K562 (cell line): ENCODE data around the gene GNS. TPM values are rescaled to one million over a fixed set of nuclear protein-coding genes. Genes with fewer than 3 reads are reported as not detected.

Experiments used
- ATAC-seq: fragments of 200-7000 bp; cut with Tn5 transposase; 3 replicates; pipeline ENCODE4 v1.9.1; 2020; ENCODE audit warnings: moderate library complexity
- BruUV-seq: library from RNA; stranded (reverse); fragments of 400-500 nt; replicated peaks from 2 replicates; lab custom pipeline; 2021; lab: Mats Ljungman, UMichigan
- CTCF ChIA-PET: fragments of 300-600 bp; formaldehyde crosslinking; extraction: SDS; loops from one replicate; lab custom pipeline; 2021; ENCODE audit warnings: low intra/inter-chr PET ratio; lab: Yijun Ruan, JAX
- POLR2A ChIA-PET: fragments of 300-600, 350-650 bp; sonication (Branson Sonifier 250); formaldehyde crosslinking; extraction: SDS; loops from one replicate; lab custom pipeline; 2021; ENCODE audit warnings: antibody characterized with exemption, inconsistent platforms; lab: Yijun Ruan, JAX
- DNase-seq, 4 experiments: peaks; one replicate each; pipeline versions ENCODE4 v3.0.0 to v3.0.0-alpha.2; 2011 to 2018; ENCODE audit warnings: low spot score in 3 of 4, mixed read lengths in 3 of 4; ENCODE audit errors: extremely low read depth in 1 of 4
- FAIRE-seq: peaks from 2 replicates; lab custom pipeline; 2011; peaks lifted over from hg19 to GRCh38; lab: Jason Lieb, UNC
- H2AFZ ChIP-seq: 2 replicates; pipeline ENCODE4 v1.6.0; 2011; ENCODE audit warnings: low read depth, low read length, control low read depth, inconsistent platforms
- H3K27ac ChIP-seq: fragments of 200-600 bp; 3 replicates; pipeline ENCODE4 v1.8.0; 2011; ENCODE audit warnings: low read depth, mild to moderate bottlenecking, control low read depth, inconsistent platforms, low read length, moderate library complexity, mixed read lengths; ENCODE audit errors: extremely low read depth
- H3K27me3 ChIP-seq, 2 experiments: fragments of 300-600 bp in 1 of 2; 2 replicates in 1 of 2; 3 replicates in 1 of 2; pipeline versions ENCODE4 v1.6.0 to v1.8.0; 2011; ENCODE audit warnings: inconsistent platforms in 2 of 2, low read length in 2 of 2, mild to moderate bottlenecking in 1 of 2, mixed read lengths in 1 of 2, moderate library complexity in 1 of 2; ENCODE audit not compliant: control insufficient read depth in 2 of 2, insufficient read depth in 2 of 2
- H3K36me3 ChIP-seq: fragments of 300-600 bp; 3 replicates; pipeline ENCODE4 v1.8.0; 2011; ENCODE audit warnings: mild to moderate bottlenecking, low read length, inconsistent platforms; ENCODE audit not compliant: control insufficient read depth, insufficient read depth
- H3K4me1 ChIP-seq, 2 experiments: fragments of 200-600 bp in 1 of 2; replicated peaks in 1 of 2; 2 replicates in 1 of 2; 3 replicates in 1 of 2; pipeline versions ENCODE4 v1.5.1 to v1.8.0; 2011; ENCODE audit warnings: inconsistent platforms in 2 of 2, low read length in 2 of 2, mild to moderate bottlenecking in 1 of 2, mixed read lengths in 1 of 2, moderate library complexity in 1 of 2; ENCODE audit not compliant: control insufficient read depth in 2 of 2, insufficient read depth in 2 of 2
- H3K4me2 ChIP-seq: 2 replicates; pipeline ENCODE4 v1.6.1; 2011; ENCODE audit warnings: low read length, control low read depth, inconsistent platforms, mixed read lengths; ENCODE audit not compliant: insufficient read depth
- H3K4me3 ChIP-seq: fragments of 200-600 bp; sonication (generic), shearing (Covaris generic); 2 replicates; pipeline ENCODE4 v1.5.1; 2016; ENCODE audit warnings: control low read depth, inconsistent platforms
- H3K79me2 ChIP-seq: fragments of 200-600 bp; 3 replicates; pipeline ENCODE4 v1.8.0; 2011; ENCODE audit warnings: low read length, inconsistent platforms; ENCODE audit not compliant: control insufficient read depth, insufficient read depth
- H3K9ac ChIP-seq, 2 experiments: 2 replicates each; pipeline versions ENCODE4 v1.6.0 to v1.6.1; 2011; ENCODE audit warnings: low read depth in 2 of 2, low read length in 2 of 2, control low read depth in 1 of 2, inconsistent platforms in 1 of 2, mild to moderate bottlenecking in 1 of 2, mixed read lengths in 1 of 2; ENCODE audit not compliant: insufficient read depth in 1 of 2
- H3K9me1 ChIP-seq: one replicate; pipeline ENCODE4 v1.6.0; 2011; ENCODE audit warnings: inconsistent platforms, mild to moderate bottlenecking, low read length, moderate library complexity; ENCODE audit not compliant: control insufficient read depth, insufficient read depth
- H3K9me3 ChIP-seq: replicated peaks from 2 replicates; pipeline ENCODE4 v1.5.1; 2011; ENCODE audit warnings: low read depth, low read length, inconsistent platforms; ENCODE audit not compliant: control insufficient read depth, insufficient read depth
- H4K20me1 ChIP-seq: replicated peaks from 2 replicates; pipeline ENCODE4 v1.6.1; 2011; ENCODE audit warnings: low read length, inconsistent platforms, mixed read lengths; ENCODE audit not compliant: control insufficient read depth, insufficient read depth
- ATF3 ChIP-seq, 2 experiments: fragments of 450-650 bp in 1 of 2; sonication (generic) in 1 of 2; formaldehyde crosslinking in 1 of 2; IDR thresholded peaks in 1 of 2; conservative IDR thresholded peaks in 1 of 2; 2 replicates each; pipeline versions ENCODE4 v1.6.1 to v1.8.1; 2016 to 2023; ENCODE audit warnings: mild to moderate bottlenecking in 2 of 2, moderate library complexity in 2 of 2, inconsistent platforms in 1 of 2, missing genetic modification reagents in 1 of 2
- HOMEZ ChIP-seq: fragments of 250-450 bp; sonication (Bioruptor Pico); IDR thresholded peaks from 2 replicates; pipeline ENCODE4 v1.4.0; 2020; ENCODE audit warnings: mild to moderate bottlenecking, moderate library complexity
- JUND ChIP-seq, 2 experiments: IDR thresholded peaks; 2 replicates in 1 of 2; 3 replicates in 1 of 2; pipeline ENCODE4 v1.6.1; 2011; ENCODE audit warnings: borderline replicate concordance in 2 of 2, low read depth in 2 of 2, low read length in 2 of 2, improper control_type of control experiment in 1 of 2, missing biosample characterization in 1 of 2, missing genetic modification characterization in 1 of 2, missing genetic modification reagents in 1 of 2
- KLF16 ChIP-seq: IDR thresholded peaks from 2 replicates; pipeline ENCODE4 v1.6.1; 2016; ENCODE audit warnings: antibody characterized with exemption
- NCOA2 ChIP-seq, 2 experiments: fragments of 450-650 bp; IDR thresholded peaks; 2 replicates each; pipeline ENCODE4 v1.6.1; 2018; ENCODE audit warnings: mild to moderate bottlenecking in 2 of 2, moderate library complexity in 1 of 2; ENCODE audit not compliant: partially characterized antibody in 2 of 2
- PTRF ChIP-seq: fragments of 450-650 bp; IDR thresholded peaks from 2 replicates; pipeline ENCODE4 v1.6.1; 2016; ENCODE audit warnings: mild to moderate bottlenecking, missing genetic modification characterization, missing compliant biosample characterization
- ZBTB40 ChIP-seq, 2 experiments: fragments of 450-650 bp in 1 of 2; sonication (generic) in 1 of 2; formaldehyde crosslinking in 1 of 2; IDR thresholded peaks; 2 replicates each; pipeline versions ENCODE4 v1.7.1 to v1.9.0; 2016 to 2022; ENCODE audit warnings: inconsistent platforms in 1 of 2, mild to moderate bottlenecking in 1 of 2, missing genetic modification reagents in 1 of 2
- WGBS: fragments of 100-300 bp; shearing (Covaris generic); methylation state at CpG from one replicate; pipeline ENCODE4 v1.1.6; 2016; ENCODE audit warnings: low coverage, mixed read lengths; ENCODE audit not compliant: insufficient coverage; ENCODE audit errors: missing lambda C conversion rate; 5-methylcytosine and 5-hydroxymethylcytosine counted together
- in situ Hi-C: fragments of 300-500 bp; cut with MboI; formaldehyde crosslinking; loops from 4 replicates; pipeline ENCODE4 v1.15.0; 2018; ENCODE audit warnings: inconsistent platforms, mixed read lengths
- intact Hi-C: fragments of 100-400 bp; cut with micrococcal nuclease; formaldehyde crosslinking; loops from 2 replicates; pipeline ENCODE4 v1.14.2; 2022
- polyA plus RNA-seq, 8 experiments: library from polyadenylated mRNA; depleted of rRNA in 4 of 8; stranded (reverse) in 5 of 8; unstranded in 3 of 8; fragments of >200 nt; fragmentation: Nextera tagmentation in 2 of 8; fragmentation: Illumina TruSeq in 1 of 8; extraction: Ambion mirVana in 2 of 8; extraction: Trizol in 1 of 8; gene quantifications; 2 replicates each; pipeline versions ENCODE4 v1.2.1 to v1.2.3, GENCODE V29; 2011 to 2014; ENCODE audit warnings: inconsistent platforms in 1 of 8, missing spikeins in 1 of 8
- total RNA-seq, 7 experiments: library from RNA; depleted of rRNA in 6 of 7; stranded (reverse); fragments of >200 nt in 6 of 7; fragmentation: Illumina TruSeq in 2 of 7; extraction: Trizol in 2 of 7; gene quantifications; 2 replicates each; pipeline versions ENCODE4 v1.2.1 to v1.2.3, GENCODE V29; 2011 to 2021; ENCODE audit warnings: low replicate concordance in 1 of 7

The GNS gene
- total and polyA plus RNA-seq, 9 of the 15 experiments (the other 6 are each of a cell fraction or from before 2014, with no cell fraction given): 4.6 to 30.3 (median 18.9) TPM

GRCh38 chr12:64739778-64740177, 19.4 kb downstream of the GNS start:
- BruUV-seq: no TSS peak
- FAIRE-seq: no peak
- Histone ChIP-seq H3K27me3 (no peaks in the 10 kb centered on the region), H3K27ac (no peak overlapping the region), H3K36me3 (peaks cover 72% of the 10 kb centered on the region), H2AFZ (no peak overlapping the region), H3K4me2 (no peak overlapping the region), H3K4me1 (no peaks in the 10 kb centered on the region), H3K9me3 (no peaks in the 10 kb centered on the region), H3K4me3 (no peak overlapping the region), H3K79me2 (no peaks in the 10 kb centered on the region), H3K9me1 (no peaks in the 10 kb centered on the region), H3K9ac (no peak overlapping the region), H4K20me1 (no peaks in the 10 kb centered on the region)
- DNase-seq: no peak
- CTCF ChIA-PET: no interaction called here
- no peak for ATAC-seq
- POLR2A ChIA-PET: interaction anchor here (0.9 kb wide), 1 partner anchor 9 kb away, joined by 3 read pairs; no protein-coding TSS in a partner anchor
- 48% methylated on average over 2 of the region's 2 CpGs for WGBS
- intact Hi-C loops: no loop called here
- in situ Hi-C loops: no loop called here
- peak; percentile 19; the same call in 1 of the 2 replicates for TF ChIP-seq JUND (IDR thresholded peaks at IDR 0.05; ENCODE audit: borderline replicate concordance, low read depth, low read length)
- TF ChIP-seq JUND (tag; IDR thresholded peaks at IDR 0.05; ENCODE audit: borderline replicate concordance, low read depth, low read length): no peak
- no peak for TF ChIP-seq PTRF (tag)
- peak; percentile 92 for TF ChIP-seq ZBTB40 (IDR thresholded peaks at IDR 0.05)
- TF ChIP-seq ZBTB40 (CRISPR knock-in tag; IDR thresholded peaks at IDR 0.05): peak; percentile 90
- no peak for TF ChIP-seq HOMEZ (CRISPR knock-in tag)
- 0 out of 2 replicates have a peak, but pooled peaks have one; percentile 23 for TF ChIP-seq ATF3 (IDR thresholded peaks at IDR 0.05)
- no peak for TF ChIP-seq ATF3 (CRISPR knock-in tag; conservative IDR thresholded peaks at IDR 0.05)
- TF ChIP-seq KLF16: no peak
- TF ChIP-seq NCOA2 (IDR thresholded peaks at IDR 0.05; ENCODE audit: partially characterized antibody in 2 of 2): no peak
